ENCODE measurements around the gene ADRA2C. TPM values are rescaled to one million over a fixed set of nuclear protein-coding genes. Genes with fewer than 3 reads are reported as not detected.

Gene ADRA2C
- total RNA-seq, 1 donor from 2014 or later = 17.2 TPM

DNA sequence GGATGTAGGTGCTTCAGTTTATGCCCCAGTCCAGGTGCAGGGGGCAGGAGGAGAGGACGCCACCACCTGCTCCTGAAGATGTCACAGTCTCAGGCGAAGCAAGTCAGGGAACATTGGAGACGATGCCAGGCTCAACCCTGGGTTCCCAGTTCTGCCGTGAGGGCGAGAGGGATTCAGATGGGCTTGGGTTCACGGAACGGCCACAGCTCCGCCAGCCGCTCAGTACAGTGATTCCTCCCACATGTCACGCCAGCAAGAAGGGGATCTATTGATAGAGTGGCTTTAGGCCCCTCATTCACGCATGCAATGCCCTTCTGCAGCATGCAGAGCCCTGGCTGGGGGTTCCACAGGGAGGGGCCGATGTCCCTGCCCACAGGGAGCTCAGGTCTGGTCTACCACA is 34.2 kb downstream of the ADRA2C start:
- H3K4me3 ChIP-seq = no peak overlapping the region
- H3K27ac ChIP-seq = no peak overlapping the region
- no peaks in the 10 kb centered on the region for H3K9me3 ChIP-seq
- H3K36me3 ChIP-seq = no peaks in the 10 kb centered on the region
- TF ChIP-seq POLR2A (IDR thresholded peaks at IDR 0.05) (no peak), POLR2AphosphoS5 (IDR thresholded peaks at IDR 0.05; ENCODE audit: insufficient read depth in 1 of 2, low read depth in 1 of 2) (no peak)
- TF ChIP-seq, protein P1, sequence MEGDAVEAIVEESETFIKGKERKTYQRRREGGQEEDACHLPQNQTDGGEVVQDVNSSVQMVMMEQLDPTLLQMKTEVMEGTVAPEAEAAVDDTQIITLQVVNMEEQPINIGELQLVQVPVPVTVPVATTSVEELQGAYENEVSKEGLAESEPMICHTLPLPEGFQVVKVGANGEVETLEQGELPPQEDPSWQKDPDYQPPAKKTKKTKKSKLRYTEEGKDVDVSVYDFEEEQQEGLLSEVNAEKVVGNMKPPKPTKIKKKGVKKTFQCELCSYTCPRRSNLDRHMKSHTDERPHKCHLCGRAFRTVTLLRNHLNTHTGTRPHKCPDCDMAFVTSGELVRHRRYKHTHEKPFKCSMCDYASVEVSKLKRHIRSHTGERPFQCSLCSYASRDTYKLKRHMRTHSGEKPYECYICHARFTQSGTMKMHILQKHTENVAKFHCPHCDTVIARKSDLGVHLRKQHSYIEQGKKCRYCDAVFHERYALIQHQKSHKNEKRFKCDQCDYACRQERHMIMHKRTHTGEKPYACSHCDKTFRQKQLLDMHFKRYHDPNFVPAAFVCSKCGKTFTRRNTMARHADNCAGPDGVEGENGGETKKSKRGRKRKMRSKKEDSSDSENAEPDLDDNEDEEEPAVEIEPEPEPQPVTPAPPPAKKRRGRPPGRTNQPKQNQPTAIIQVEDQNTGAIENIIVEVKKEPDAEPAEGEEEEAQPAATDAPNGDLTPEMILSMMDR (IDR thresholded peaks at IDR 0.05) = no peak
- no peak for DNase-seq (ENCODE audit: extremely low spot score in 2 of 2)
- H3K27me3 ChIP-seq = no peaks in the 10 kb centered on the region
- intact Hi-C loops (cut with DNase I) = no loop called here
- H3K4me1 ChIP-seq = no peaks in the 10 kb centered on the region

DNA sequence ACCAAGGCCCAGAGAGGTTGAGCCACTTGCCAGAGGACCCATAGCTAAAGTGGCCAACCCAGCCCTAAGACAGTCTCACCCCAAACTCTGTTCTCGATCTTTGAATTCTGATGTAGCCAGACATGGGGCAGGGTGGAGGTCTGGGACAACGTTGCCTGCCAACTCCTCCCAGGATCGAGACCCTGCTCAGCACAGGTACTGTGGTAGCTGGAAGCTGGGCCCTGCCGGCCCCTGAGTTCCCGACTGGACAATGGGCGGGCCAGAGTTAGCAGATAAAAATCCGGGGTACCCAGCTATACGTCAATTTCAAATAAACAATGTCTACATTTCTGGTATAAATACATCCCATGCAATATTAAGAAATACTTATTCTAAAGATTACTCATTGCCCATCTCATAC is 35.3 kb downstream of the ADRA2C start:
- intact Hi-C loops (cut with DNase I) = no loop called here
- Histone ChIP-seq H3K27ac (no peak overlapping the region), H3K4me1 (no peaks in the 10 kb centered on the region), H3K36me3 (no peaks in the 10 kb centered on the region), H3K27me3 (no peaks in the 10 kb centered on the region), H3K9me3 (no peaks in the 10 kb centered on the region), H3K4me3 (no peak overlapping the region)
- DNase-seq (ENCODE audit: extremely low spot score in 2 of 2) = no peak
- no peak for TF ChIP-seq POLR2A (IDR thresholded peaks at IDR 0.05)
- TF ChIP-seq, protein P1 (IDR thresholded peaks at IDR 0.05) = no peak
- no peak for TF ChIP-seq POLR2AphosphoS5 (IDR thresholded peaks at IDR 0.05; ENCODE audit: insufficient read depth in 1 of 2, low read depth in 1 of 2)

DNA sequence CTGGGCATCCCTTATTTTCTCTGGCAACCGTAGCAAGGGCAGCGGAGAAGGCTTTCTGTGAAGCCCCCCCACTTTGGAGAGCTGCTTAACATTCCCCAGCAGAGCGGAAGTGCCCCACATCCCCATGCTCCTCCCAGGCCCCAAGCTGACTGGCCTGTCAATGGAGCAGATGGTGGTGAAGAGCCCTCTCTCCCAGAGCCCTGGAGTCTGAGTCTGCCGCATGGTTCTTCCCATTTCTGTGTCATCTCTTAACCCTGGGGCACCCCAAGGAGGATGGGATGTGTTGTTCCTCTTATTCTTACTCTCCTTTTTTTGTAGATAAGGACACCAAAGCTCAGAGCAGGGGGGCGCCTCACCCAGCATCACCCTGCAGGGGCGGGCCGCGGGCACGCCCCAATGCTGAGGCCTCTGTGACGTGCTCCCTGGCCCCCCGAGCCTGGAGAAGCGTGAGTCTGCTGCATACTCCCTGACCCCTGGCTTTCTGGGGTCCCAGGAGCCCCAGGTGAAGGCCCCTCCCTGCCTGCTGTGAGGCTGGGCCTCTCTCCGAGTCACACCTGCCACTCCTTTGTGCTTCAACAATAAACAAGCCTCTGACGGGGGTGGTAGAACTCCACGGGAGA is 35.9 kb downstream of the ADRA2C start:
- no peaks in the 10 kb centered on the region for H3K9me3 ChIP-seq
- H3K27me3 ChIP-seq = no peaks in the 10 kb centered on the region
- DNase-seq (ENCODE audit: extremely low spot score in 2 of 2) = no peak
- intact Hi-C loops (cut with DNase I) = no loop called here
- H3K27ac ChIP-seq = no peak overlapping the region
- H3K4me1 ChIP-seq = no peaks in the 10 kb centered on the region
- H3K4me3 ChIP-seq = no peak overlapping the region
- no peaks in the 10 kb centered on the region for H3K36me3 ChIP-seq
- TF ChIP-seq POLR2A (IDR thresholded peaks at IDR 0.05) = no peak
- no peak for TF ChIP-seq POLR2AphosphoS5 (IDR thresholded peaks at IDR 0.05; ENCODE audit: insufficient read depth in 1 of 2, low read depth in 1 of 2)
- TF ChIP-seq, protein P1 (IDR thresholded peaks at IDR 0.05) = no peak

DNA sequence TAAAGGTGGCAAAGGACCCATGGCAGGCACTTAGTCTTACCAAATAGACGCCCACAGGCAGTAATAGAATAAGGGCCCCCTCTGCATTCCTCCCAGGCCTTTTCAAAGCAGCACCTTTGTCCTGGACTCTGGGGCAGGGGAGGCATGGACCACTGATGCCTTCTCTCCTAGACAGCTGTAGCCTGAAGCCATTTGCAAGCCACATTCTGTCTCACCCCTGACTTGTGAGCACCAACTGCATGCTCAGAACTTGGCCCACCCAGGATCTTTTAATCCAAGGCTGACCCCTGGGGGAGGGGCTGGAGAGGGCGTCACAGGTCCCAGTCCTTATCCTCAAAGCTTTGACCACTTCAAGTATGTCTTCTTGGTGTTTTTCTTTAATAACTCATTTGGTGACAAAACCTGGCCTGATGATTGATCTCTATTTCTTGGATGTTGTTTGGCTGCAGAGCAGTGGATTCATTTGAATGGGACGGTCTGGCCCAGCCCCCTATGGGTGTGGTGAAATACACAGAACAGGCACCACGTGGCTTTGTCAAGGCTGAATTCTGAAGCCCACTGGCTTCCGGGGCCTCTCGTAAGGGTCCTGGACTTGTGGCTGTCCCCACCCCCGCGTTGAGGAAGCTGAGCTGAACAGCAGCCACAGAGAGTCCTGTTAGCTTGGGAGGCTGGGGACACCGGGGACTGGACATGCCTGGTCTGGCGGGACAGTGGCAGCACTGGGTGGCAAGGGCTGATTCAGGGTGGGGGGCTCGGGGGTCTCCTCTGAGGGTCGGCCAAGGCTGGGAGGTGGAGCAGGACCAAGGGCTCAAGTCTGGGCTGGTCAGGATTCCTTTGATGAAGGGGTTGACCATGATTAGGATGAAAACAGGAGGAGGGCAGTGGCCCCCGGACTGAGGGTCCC is 36.6 kb downstream of the ADRA2C start:
- TF ChIP-seq, protein P1 (IDR thresholded peaks at IDR 0.05) = no peak
- no peak for TF ChIP-seq POLR2AphosphoS5 (IDR thresholded peaks at IDR 0.05; ENCODE audit: insufficient read depth in 1 of 2, low read depth in 1 of 2)
- TF ChIP-seq POLR2A (IDR thresholded peaks at IDR 0.05) = no peak
- no peaks in the 10 kb centered on the region for H3K4me1 ChIP-seq
- no peaks in the 10 kb centered on the region for H3K9me3 ChIP-seq
- no peak overlapping the region for H3K4me3 ChIP-seq
- no peak for DNase-seq (ENCODE audit: extremely low spot score in 2 of 2)
- no peaks in the 10 kb centered on the region for H3K36me3 ChIP-seq
- intact Hi-C loops (cut with DNase I) = no loop called here
- H3K27me3 ChIP-seq = no peaks in the 10 kb centered on the region
- H3K27ac ChIP-seq = no peak overlapping the region

DNA sequence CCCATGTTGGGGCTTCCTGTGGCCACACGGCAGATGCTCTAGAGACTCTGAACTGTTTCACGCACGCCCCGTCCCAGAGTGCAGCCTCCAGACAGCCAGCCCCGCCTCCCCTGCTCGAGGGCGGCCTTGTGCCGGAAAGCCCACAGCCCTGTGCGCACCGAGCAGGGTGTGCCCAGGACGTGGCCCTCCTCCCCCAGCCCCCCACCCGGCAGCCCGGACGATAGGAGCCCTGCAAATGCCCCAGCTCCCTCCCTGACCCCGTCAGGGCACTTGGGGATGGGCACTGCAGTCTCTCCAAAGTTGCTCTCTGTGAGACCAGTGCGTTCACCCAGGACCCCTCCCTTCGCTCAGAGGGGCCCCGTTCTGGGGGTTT is 37.3 kb downstream of the ADRA2C start:
- no peaks in the 10 kb centered on the region for H3K9me3 ChIP-seq
- intact Hi-C loops (cut with DNase I) = no loop called here

More for the DNA sequence above, 37.3 kb downstream of the ADRA2C start:
- Histone ChIP-seq H3K27me3 (no peaks in the 10 kb centered on the region), H3K4me3 (no peak overlapping the region), H3K4me1 (no peaks in the 10 kb centered on the region), H3K27ac (no peak overlapping the region), H3K36me3 (no peaks in the 10 kb centered on the region)
- no peak for DNase-seq (ENCODE audit: extremely low spot score in 2 of 2)
- TF ChIP-seq, protein P1 (IDR thresholded peaks at IDR 0.05) = no peak
- TF ChIP-seq POLR2AphosphoS5 (IDR thresholded peaks at IDR 0.05; ENCODE audit: insufficient read depth in 1 of 2, low read depth in 1 of 2) = no peak
- no peak for TF ChIP-seq POLR2A (IDR thresholded peaks at IDR 0.05)
